Fibroblast of lung (primary cell): ENCODE measurements around the gene PHTF1. TPM values are rescaled to one million over a fixed set of nuclear protein-coding genes. Genes with fewer than 3 reads are reported as not detected.

Experiments
- DNase-seq, 2 donors: peaks; one replicate each; pipeline versions ENCODE4 v3.0.0 to v3.0.0-alpha.2; 2010; ENCODE audit warnings: low read depth in 2 of 2
- H2AFZ ChIP-seq: 2 replicates; pipeline ENCODE4 v1.5.1; 2012; ENCODE audit warnings: low read length, control low read depth, inconsistent platforms
- H3K27ac ChIP-seq: 2 replicates; pipeline ENCODE4 v1.5.1; 2011; ENCODE audit warnings: low read length, control low read depth; ENCODE audit not compliant: insufficient read depth
- H3K27me3 ChIP-seq: 2 replicates; pipeline ENCODE4 v1.5.1; 2011; ENCODE audit warnings: mild to moderate bottlenecking, low read length; ENCODE audit not compliant: control insufficient read depth, insufficient read depth
- H3K36me3 ChIP-seq: 2 replicates; pipeline ENCODE4 v1.5.1; 2011; ENCODE audit warnings: low read length; ENCODE audit not compliant: control insufficient read depth, insufficient read depth
- H3K4me1 ChIP-seq: 2 replicates; pipeline ENCODE4 v1.5.1; 2011; ENCODE audit warnings: low read length; ENCODE audit not compliant: control insufficient read depth, insufficient read depth; ENCODE audit errors: extremely low read depth
- H3K4me2 ChIP-seq: 2 replicates; pipeline ENCODE4 v1.5.1; 2011; ENCODE audit warnings: low read length, control low read depth; ENCODE audit not compliant: insufficient read depth; ENCODE audit errors: extremely low read depth
- H3K4me3 ChIP-seq, 4 experiments: fragments of 200-600 bp in 1 of 4; sonication (generic) in 1 of 4; replicated peaks in 1 of 4; 2 replicates each; pipeline ENCODE4 v1.5.1; 2011 to 2016; ENCODE audit warnings: low read length in 4 of 4, low read depth in 3 of 4, mild to moderate bottlenecking in 3 of 4, control low read depth in 2 of 4, inconsistent platforms in 1 of 4, mixed read lengths in 1 of 4; ENCODE audit not compliant: insufficient read depth in 1 of 4; ENCODE audit errors: control extremely low read depth in 1 of 4
- H3K79me2 ChIP-seq: 2 replicates; pipeline ENCODE4 v1.5.1; 2012; ENCODE audit warnings: mild to moderate bottlenecking, low read length, inconsistent platforms; ENCODE audit not compliant: control insufficient read depth, insufficient read depth
- H3K9ac ChIP-seq: 2 replicates; pipeline ENCODE4 v1.5.1; 2011; ENCODE audit warnings: mild to moderate bottlenecking, low read length, control low read depth; ENCODE audit not compliant: insufficient read depth
- H3K9me3 ChIP-seq: 2 replicates; pipeline ENCODE4 v1.5.1; 2012; ENCODE audit warnings: low read depth, low read length; ENCODE audit not compliant: control insufficient read depth, insufficient read depth
- H4K20me1 ChIP-seq: 2 replicates; pipeline ENCODE4 v1.5.1; 2011; ENCODE audit warnings: low read length; ENCODE audit not compliant: control insufficient read depth, insufficient read depth; ENCODE audit errors: extremely low read depth
- CTCF ChIP-seq, 2 donors: IDR thresholded peaks in 1 of 2; conservative IDR thresholded peaks in 1 of 2; 1 replicate in 1 of 2; 2 replicates in 1 of 2; pipeline ENCODE4 v1.5.1; 2011 to 2012; ENCODE audit warnings: low read length in 2 of 2, control low read depth in 1 of 2, inconsistent platforms in 1 of 2, low read depth in 1 of 2, mild to moderate bottlenecking in 1 of 2
- EZH2 ChIP-seq: IDR thresholded peaks from 2 replicates; pipeline ENCODE4 v1.5.1; 2012; ENCODE audit warnings: low read length, control low read depth, mild to moderate bottlenecking; ENCODE audit errors: missing control alignments
- polyA plus RNA-seq, 2 donors: library from polyadenylated mRNA; depleted of rRNA in 1 of 2; stranded (reverse) in 1 of 2; unstranded in 1 of 2; fragments of >200 nt; gene quantifications; 2 replicates each; pipeline ENCODE4 v1.2.1, GENCODE V29; 2011 to 2012; ENCODE audit warnings: missing spikeins in 1 of 2
- total RNA-seq: library from RNA; depleted of rRNA; stranded (reverse); fragments of >200 nt; gene quantifications from 2 replicates; pipeline ENCODE4 v1.2.1, GENCODE V29; 2014

Gene PHTF1
- total and polyA plus RNA-seq, 2 donors (not counting 1 experiment from before 2014, with no cell fraction given) = 15.4 to 36.3 TPM

GRCh38 chr1:113742515-113742914, 16.8 kb downstream of the PHTF1 start:
- no peak overlapping the region for H3K9ac ChIP-seq
- no peaks in the 10 kb centered on the region for H3K4me1 ChIP-seq
- no peak for TF ChIP-seq CTCF (conservative IDR thresholded peaks at IDR 0.05 in 1 of 2, IDR thresholded peaks at IDR 0.05 in 1 of 2; ENCODE audit: low read depth in 1 of 2, low read length in 2 of 2)
- TF ChIP-seq EZH2 = no peak
- no peak overlapping the region for H2AFZ ChIP-seq
- H3K4me3 ChIP-seq = no peak overlapping the region
- H3K4me2 ChIP-seq = no peak overlapping the region
- H3K79me2 ChIP-seq = no peaks in the 10 kb centered on the region
- no peak overlapping the region for H3K27ac ChIP-seq
- H3K27me3 ChIP-seq = no peaks in the 10 kb centered on the region
- H3K9me3 ChIP-seq = no peaks in the 10 kb centered on the region
- H3K36me3 ChIP-seq = no peaks in the 10 kb centered on the region
- no peak for DNase-seq
- no peaks in the 10 kb centered on the region for H4K20me1 ChIP-seq

GRCh38 chr1:113734357-113735055, 24.8 kb downstream of the PHTF1 start:
- Histone ChIP-seq H3K79me2 (no peaks in the 10 kb centered on the region), H2AFZ (no peak overlapping the region), H3K9me3 (no peaks in the 10 kb centered on the region), H3K4me2 (no peak overlapping the region), H3K9ac (no peak overlapping the region), H3K27me3 (no peaks in the 10 kb centered on the region), H3K36me3 (no peaks in the 10 kb centered on the region), H4K20me1 (no peaks in the 10 kb centered on the region), H3K4me3 (no peak overlapping the region), H3K4me1 (no peaks in the 10 kb centered on the region), H3K27ac (no peak overlapping the region)
- no peak for DNase-seq
- TF ChIP-seq EZH2 = no peak
- no peak for TF ChIP-seq CTCF (conservative IDR thresholded peaks at IDR 0.05 in 1 of 2, IDR thresholded peaks at IDR 0.05 in 1 of 2; ENCODE audit: low read depth in 1 of 2, low read length in 2 of 2)

GRCh38 chr1:113732802-113733201, 26.5 kb downstream of the PHTF1 start:
- Histone ChIP-seq H3K4me2 (no peak overlapping the region), H3K79me2 (no peaks in the 10 kb centered on the region), H3K27ac (no peak overlapping the region), H3K4me1 (no peaks in the 10 kb centered on the region), H3K27me3 (no peaks in the 10 kb centered on the region), H3K36me3 (no peaks in the 10 kb centered on the region), H3K9me3 (no peaks in the 10 kb centered on the region), H3K4me3 (no peak overlapping the region), H2AFZ (no peak overlapping the region), H4K20me1 (no peaks in the 10 kb centered on the region), H3K9ac (no peak overlapping the region)
- TF ChIP-seq EZH2 (no peak), CTCF (conservative IDR thresholded peaks at IDR 0.05 in 1 of 2, IDR thresholded peaks at IDR 0.05 in 1 of 2; ENCODE audit: low read depth in 1 of 2, low read length in 2 of 2) (no peak)
- DNase-seq = no peak
